Fibroblast of gingiva (primary cell): ENCODE data around the gene GCNT1.

Experiments
- DNase-seq: peaks from one replicate; pipeline ENCODE4 v3.0.0-alpha.2; 2011; ENCODE audit warnings: low read depth

The GCNT1 gene

GRCh38 chr9:76534026-76534425, 75.0 kb downstream of the GCNT1 start:
- DNase-seq, result no peak

- DNase-seq, result no peak
Measured at GRCh38 chr9:76537150-76537646, 78.2 kb downstream of the GCNT1 start.

GRCh38 chr9:76539180-76539579, 80.2 kb downstream of the GCNT1 start:
- DNase-seq, result no peak

GRCh38 chr9:76542360-76542759, 83.4 kb downstream of the GCNT1 start:
- DNase-seq, result no peak

GRCh38 chr9:76545191-76545590, 86.2 kb downstream of the GCNT1 start:
- no peak for DNase-seq

- no peak for DNase-seq
Measured at GRCh38 chr9:76552181-76552580, 93.2 kb downstream of the GCNT1 start.

- DNase-seq, result no peak
Measured at GRCh38 chr9:76552751-76553455, 93.9 kb downstream of the GCNT1 start.

GRCh38 chr9:76553680-76554079, 94.7 kb downstream of the GCNT1 start:
- no peak for DNase-seq
